ENCODE data around the gene NUBPL.

GRCh38 chr14:31837031-31837430 lies 275.8 kb downstream of the NUBPL start:
- TF ChIP-seq RCOR1 (IDR thresholded peaks at IDR 0.05; ENCODE audit: low read length) = no peak
- no peak for TF ChIP-seq CTCF (IDR thresholded peaks at IDR 0.05)
- TF ChIP-seq EP300 (IDR thresholded peaks at IDR 0.05; ENCODE audit: borderline replicate concordance in 1 of 2, low read depth in 1 of 2, low read length in 1 of 2) = no peak
- no peak for TF ChIP-seq TEAD4 (IDR thresholded peaks at IDR 0.05; ENCODE audit: borderline replicate concordance, insufficient read depth)
- TF ChIP-seq USF2 (IDR thresholded peaks at IDR 0.05; ENCODE audit: borderline replicate concordance, low read depth, low read length) = no peak
- TF ChIP-seq EZH2phosphoT487 (IDR thresholded peaks at IDR 0.05; ENCODE audit: borderline replicate concordance, low read depth) = no peak
- TF ChIP-seq TAF1 (IDR thresholded peaks at IDR 0.05; ENCODE audit: borderline replicate concordance, low read depth, low read length) = no peak
- no peak for TF ChIP-seq SMC3 (IDR thresholded peaks at IDR 0.05; ENCODE audit: low read depth, low read length)
- TF ChIP-seq POLR2AphosphoS5 (IDR thresholded peaks at IDR 0.05; ENCODE audit: low read depth, low read length) = no peak
- no peak for TF ChIP-seq REST (IDR thresholded peaks at IDR 0.05; ENCODE audit: low read depth, low read length)
- no peak for TF ChIP-seq IRF3 (IDR thresholded peaks at IDR 0.05; ENCODE audit: low read depth, low read length)
